Stimulated activated CD4-positive, alpha-beta T cell treated with anti-CD3 and anti-CD28 coated beads, Interleukin-12 subunit alpha, Interleukin-12 subunit beta, amount 100 ng/mL, for 48 hours (primary cell): ENCODE data around the gene TEX44.
"Not testable (repeated sequence)": the region's sequence is repeated elsewhere in the genome, so short reads cannot be mapped to it uniquely, and the experiment has no call there.

Experiments
- DNase-seq, 3 donors: peaks; one replicate each; pipeline ENCODE4 v3.0.0-alpha.2; 2020; ENCODE audit warnings: low read depth in 2 of 3, low spot score in 1 of 3

TEX44 gene

GRCh38 chr2:231592636-231593145 is at the start of gene TEX44:
Gene TEX44 (plus strand): TSS chr2:231592864. CDS start chr2:231592952, 88 bp downstream.
- DNase-seq: no peak

- DNase-seq: peak; percentile 47 to 56 (median 50)
These were observed 47.4 kb upstream of the TEX44 start for GRCh38 chr2:231545105-231545902.

DNA sequence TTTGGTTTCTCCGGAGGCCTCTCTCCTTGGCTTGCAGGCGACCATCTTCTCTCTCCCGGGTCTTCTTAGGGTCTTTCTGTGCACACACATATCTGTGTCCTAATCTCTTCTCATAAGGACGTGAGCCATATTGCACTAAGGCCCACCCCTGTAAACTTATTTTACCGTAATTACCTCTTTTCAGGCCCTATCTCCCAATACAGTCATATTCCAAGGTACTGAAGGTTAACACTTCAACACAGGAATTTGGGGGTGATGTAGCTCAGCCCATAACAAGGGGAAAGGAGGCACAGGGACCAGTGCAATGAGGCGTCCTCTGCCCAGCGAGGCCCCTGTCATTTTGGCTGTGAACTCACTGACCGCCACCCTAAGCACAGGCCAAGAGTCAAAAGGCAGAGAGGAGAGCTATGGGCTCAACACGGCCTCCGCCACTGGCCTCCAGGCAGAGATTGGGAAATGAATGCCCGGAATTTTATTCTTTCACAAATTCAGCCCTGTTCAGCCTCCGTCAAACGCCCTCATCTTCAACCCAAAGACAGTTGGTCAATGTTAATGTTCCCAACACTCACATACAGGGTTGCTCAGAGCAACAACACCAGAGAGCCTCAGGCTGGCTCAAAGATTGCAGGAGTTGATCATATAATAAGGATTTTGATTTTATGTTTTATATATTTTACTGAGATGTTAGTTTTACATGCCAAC is 46.5 kb upstream of the TEX44 start:
- no peak for DNase-seq

DNA sequence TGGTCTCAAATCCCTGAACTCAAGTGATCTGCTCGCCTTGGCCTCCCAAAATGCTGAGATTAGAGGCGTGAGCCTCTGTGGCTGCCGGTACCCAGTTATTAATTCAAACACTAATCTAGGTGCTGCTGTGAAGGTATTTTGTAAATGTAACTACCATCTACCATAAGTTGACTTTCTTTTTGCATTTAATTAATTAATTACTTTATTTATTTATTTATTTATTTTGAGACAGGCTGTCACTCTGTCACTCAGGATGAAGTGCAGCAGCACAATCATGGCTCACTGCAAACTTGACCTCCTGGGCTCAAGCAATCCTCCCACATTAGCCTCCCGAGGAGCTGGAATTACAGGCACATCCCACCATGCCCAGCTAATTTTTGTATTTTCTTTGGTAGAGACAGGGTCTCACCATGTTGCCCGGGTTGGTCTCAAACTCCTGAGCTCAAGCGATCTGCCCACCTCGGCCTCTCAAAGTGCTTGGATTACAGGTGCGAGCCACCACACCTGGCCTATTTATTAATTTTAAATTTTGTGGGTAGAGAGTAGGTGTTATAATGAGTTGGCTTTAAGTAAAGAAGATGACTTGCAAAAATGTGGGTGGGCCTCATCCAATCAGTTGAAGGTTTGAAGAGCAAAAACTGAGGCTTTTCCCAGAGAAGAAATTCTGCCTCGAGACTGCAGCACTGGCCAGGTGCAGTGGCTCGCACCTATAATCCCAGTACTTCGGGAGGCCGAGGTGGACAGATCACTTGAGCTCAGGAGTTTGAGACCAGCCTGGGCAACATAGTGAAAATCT is 45.2 kb upstream of the TEX44 start:
- no peak for DNase-seq

DNA sequence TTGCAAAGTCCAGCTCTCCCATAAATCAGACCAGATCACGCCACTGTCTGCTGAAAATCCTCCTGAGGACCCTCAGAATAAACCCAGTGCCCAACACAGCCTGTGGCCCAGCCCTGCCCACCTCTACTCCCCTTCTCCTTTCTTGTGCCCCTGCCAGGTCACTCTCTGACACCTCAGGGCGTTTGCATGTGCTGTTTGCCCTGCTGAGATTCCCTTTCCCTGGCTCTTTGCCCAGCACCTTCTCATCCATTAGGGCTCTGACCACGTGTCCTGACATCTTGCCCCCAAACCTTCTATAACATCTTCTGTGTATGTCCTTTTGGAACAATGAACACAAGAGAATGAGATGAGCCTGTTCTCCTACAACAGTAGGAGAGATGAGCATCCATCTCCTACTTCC is 43.9 kb upstream of the TEX44 start:
- no peak for DNase-seq

DNA sequence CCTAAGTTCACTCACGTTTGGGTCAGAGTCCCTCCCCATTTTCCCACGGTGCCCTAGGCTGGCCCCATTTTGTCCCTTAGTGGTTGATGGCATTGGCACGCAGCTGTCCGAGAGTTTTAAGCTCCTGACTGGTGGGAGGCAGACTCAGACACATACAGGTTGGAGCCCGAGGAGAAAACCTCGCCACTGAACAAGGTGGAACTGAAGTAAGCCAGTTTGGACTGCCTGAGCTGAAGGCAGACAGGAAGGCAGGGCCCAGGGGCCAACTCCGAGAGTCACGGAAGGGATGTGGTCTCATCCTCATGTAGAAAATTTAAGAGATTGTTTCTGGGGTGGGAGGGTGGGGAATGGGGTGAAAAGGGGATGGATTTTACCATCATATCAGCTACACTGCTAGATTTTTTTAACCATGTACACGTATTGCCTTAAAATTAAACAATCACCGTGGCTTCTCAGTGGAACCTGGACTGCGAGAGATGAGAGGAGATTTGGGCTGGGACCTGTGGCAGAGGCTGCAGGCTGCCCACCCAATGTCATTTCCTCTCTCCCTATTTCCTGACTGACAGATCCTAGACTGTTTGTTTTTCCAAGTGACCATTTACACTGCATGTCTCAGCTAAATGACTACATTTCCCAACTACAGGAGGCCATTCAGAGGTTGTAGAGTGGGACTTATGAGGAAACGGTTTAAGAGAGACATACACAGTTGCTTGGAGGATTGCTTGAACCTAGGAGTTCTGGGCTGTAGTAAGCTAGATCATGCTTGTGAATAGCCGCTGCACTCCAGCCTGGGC is 43.0 kb upstream of the TEX44 start:
- DNase-seq: no peak

DNA sequence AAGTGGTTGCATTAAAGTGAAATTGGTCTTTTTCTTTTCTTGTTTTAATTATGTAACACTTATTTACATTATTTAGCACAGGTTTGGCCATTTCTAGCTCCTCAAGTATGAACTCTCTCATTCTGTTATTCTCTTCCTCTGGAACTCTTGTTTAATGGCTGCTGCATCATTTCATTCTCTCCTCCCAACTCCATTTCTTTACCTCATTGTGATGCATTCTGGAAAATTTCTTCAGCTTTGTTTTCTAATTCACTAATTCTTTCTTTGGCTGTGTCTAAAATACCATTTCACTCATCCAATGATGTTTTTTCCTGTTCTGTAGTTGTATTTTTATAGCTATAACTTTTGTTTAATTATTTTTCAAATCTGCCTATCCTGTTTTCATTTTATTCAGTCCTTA is 39.9 kb upstream of the TEX44 start:
- no peak for DNase-seq

- DNase-seq: no peak
These were observed 38.3 kb upstream of the TEX44 start for GRCh38 chr2:231554327-231554726.

DNA sequence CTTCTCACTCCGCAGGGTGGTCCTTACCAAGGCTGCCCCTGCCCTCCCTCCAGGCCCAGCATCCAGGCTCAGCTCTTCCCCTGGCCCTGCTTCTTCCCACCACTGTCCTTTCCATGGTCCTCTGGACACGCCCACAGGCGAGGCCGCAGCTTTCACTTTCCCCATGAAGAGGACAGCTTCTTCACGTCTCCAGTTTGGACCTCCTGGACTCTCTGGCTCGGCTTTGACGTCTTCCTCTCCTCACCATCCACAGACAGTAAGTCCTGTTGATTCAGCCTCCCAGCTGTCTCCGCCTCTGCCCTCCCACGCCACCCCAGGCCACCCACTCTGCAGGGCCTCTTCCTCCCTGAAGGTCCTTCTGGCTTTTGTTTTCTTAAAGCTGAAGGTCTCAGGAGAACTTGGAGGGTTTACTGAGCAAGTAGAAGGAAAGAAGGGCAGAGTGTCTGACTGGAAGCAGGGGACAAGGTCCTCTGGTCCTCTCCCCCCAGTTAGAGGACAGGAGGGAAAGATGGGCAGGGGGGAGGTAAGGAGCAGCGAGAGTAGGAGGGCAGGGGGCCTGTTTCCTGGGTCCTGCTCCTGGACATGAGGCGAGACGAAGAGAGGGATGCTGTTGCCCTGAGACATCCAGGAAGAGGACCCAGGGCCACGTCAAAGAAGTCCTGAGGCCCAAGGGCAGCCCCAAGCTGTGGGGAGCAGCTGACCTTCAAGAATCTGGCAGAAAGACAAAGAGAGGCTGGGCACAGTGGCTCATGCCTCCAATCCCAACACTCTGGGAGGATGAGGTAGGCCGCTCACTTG is 37.7 kb upstream of the TEX44 start:
- no peak for DNase-seq

- not testable (repeated sequence) for DNase-seq
These were observed 36.2 kb upstream of the TEX44 start for GRCh38 chr2:231556496-231556895.

GRCh38 chr2:231556981-231557380 is 35.7 kb upstream of the TEX44 start:
- DNase-seq: no peak

GRCh38 chr2:231557571-231558217 is 35.0 kb upstream of the TEX44 start:
- peak; percentile 31 to 59 (median 32) for DNase-seq

GRCh38 chr2:231563378-231563961 is 29.2 kb upstream of the TEX44 start:
- DNase-seq: peak; percentile 36 to 41 (median 37)

GRCh38 chr2:231565887-231566594 is 26.6 kb upstream of the TEX44 start:
- no peak for DNase-seq

GRCh38 chr2:231567159-231567558 is 25.5 kb upstream of the TEX44 start:
- no peak for DNase-seq

DNA sequence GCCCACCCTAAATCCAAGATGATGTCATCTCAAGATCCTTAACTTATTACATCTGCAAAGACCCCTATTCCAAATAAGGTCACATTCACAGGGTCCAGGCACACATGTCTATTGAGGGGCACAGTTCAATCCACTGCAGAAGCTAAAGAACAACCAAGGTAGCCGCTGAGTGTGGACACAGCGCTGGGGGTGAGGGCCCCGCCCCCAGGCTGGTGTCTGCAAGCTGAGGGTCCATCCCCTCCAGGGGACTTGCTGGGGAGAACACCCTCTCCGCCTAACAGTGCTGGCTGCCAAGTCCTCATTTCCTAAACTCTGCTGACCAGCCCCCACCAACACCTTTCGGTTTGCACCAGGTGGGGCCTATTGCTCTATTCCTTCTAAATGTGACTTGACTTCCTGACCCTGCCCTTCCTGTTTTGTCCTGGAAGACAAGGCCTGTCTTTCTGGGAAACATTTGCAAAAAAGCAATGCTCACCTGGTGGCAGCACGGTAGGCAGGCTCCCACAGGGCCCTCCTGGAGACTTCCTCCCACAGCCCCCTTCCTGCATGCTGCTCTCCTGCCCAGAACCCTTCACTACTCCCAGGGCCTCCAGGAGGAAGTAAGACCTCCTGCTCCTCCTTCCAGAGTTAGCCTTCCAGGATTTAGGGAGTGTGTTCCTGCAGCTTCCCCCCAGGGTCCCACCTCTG is 24.4 kb upstream of the TEX44 start:
- DNase-seq: no peak

DNA sequence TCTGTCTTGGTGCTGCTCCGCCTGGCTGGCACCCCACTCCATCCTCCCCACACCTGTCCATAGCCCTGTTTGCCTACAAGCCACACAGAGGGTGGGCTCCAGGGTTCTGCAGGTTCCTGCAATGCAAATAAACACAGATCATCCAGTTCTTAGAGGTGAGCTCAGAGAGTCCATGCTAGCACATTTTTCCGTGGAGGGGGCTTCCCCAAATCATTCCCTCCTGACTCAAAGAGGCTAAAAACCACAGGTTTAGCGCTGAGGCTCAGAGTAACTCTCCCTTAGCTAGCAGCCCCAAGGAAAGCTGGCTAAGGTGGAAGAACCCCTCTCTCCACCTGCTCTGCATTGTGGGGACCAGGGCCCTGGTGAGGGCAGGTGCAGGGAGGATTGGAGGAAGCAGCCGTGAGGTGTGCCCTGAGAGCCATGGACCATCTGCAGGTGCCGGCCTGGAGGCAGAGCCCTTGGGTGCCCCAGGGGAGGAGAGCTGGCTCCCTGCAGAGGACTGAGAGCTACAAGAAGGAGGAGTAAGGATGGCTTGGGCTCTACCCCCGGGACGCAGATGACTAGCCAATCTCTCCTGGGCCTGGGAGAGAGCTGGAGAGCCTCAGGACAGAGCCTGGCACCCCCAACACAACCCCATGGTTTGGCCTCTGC is 23.8 kb upstream of the TEX44 start:
- peak in 1 of 3 donors; percentile 18 for DNase-seq
